NCI-H345 treated with DMSO at 0.1 percent for 48 hours (cell line): ENCODE measurements around the gene PPP1R11.
A peak's percentile ranks its signal among the peaks of the same experiment; 100 is the strongest.

ENCODE experiments used
- DNase-seq: peaks from one replicate; lab custom pipeline; 2025; ENCODE audit not compliant: unreplicated experiment; lab: John Stamatoyannopoulos, UW

The PPP1R11 gene

GRCh38 chr6:30061092-30061857 lies 5.7 kb upstream of the PPP1R11 start, which contains the start of gene POLR1H:
TSS of gene POLR1H (plus strand) at chr6:30061265. CDS start at chr6:30061525, 260 bp downstream.
- peak; percentile 86 for DNase-seq

GRCh38 chr6:30061858-30062458 lies 5.0 kb upstream of the PPP1R11 start:
- no peak for DNase-seq

GRCh38 chr6:30062471-30063178 lies 4.4 kb upstream of the PPP1R11 start:
- DNase-seq: no peak

- DNase-seq: no peak
Measured at GRCh38 chr6:30063315-30063714, 3.7 kb upstream of the PPP1R11 start.

GRCh38 chr6:30066082-30066481 lies 916 bp upstream of the PPP1R11 start:
- no peak for DNase-seq

- no peak for DNase-seq
Measured at GRCh38 chr6:30067460-30068139, 602 bp downstream of the PPP1R11 start.

- DNase-seq: no peak
Measured at GRCh38 chr6:30071081-30071818, 4.3 kb downstream of the PPP1R11 start.

- no peak for DNase-seq
Measured at GRCh38 chr6:30071858-30072257, 4.9 kb downstream of the PPP1R11 start.

- no peak for DNase-seq
Measured at GRCh38 chr6:30073489-30074235, 6.7 kb downstream of the PPP1R11 start.

- no peak for DNase-seq
Measured at GRCh38 chr6:30074331-30075093, 7.5 kb downstream of the PPP1R11 start.

GRCh38 chr6:30075094-30075789 lies 8.2 kb downstream of the PPP1R11 start, which contains the start of gene RNF39:
TSS of gene RNF39 (minus strand) at chr6:30075769. CDS start at chr6:30075585, 184 bp downstream.
- no peak for DNase-seq

- no peak for DNase-seq
Measured at GRCh38 chr6:30075790-30076732, 9.1 kb downstream of the PPP1R11 start.

- DNase-seq: no peak
Measured at GRCh38 chr6:30077218-30077617, 10.2 kb downstream of the PPP1R11 start.

GRCh38 chr6:30087876-30088275 lies 20.9 kb downstream of the PPP1R11 start:
- DNase-seq: no peak

- DNase-seq: no peak
Measured at GRCh38 chr6:30091577-30092381, 24.8 kb downstream of the PPP1R11 start.

GRCh38 chr6:30092852-30093543 lies 26.0 kb downstream of the PPP1R11 start:
- DNase-seq: no peak
